ENCODE measurements around the gene DOK6.

- TF ChIP-seq CTCF (conservative IDR thresholded peaks at IDR 0.05; ENCODE audit: low read depth, low read length) (no peak), EZH2 (IDR thresholded peaks at IDR 0.05; ENCODE audit: low read length, unreplicated experiment) (no peak), EZH2phosphoT487 (IDR thresholded peaks at IDR 0.05; ENCODE audit: borderline replicate concordance, low read length) (no peak)
Measured at GRCh38 chr18:69718912-69719547, 318.3 kb downstream of the DOK6 start.
